ENCODE data around the gene CYB5D1.

CYB5D1 gene

GRCh38 chr17:7832431-7832830 lies 25.4 kb upstream of the CYB5D1 start:
- no peak overlapping the region for H3K27ac ChIP-seq
- H3K4me3 ChIP-seq, result no peak overlapping the region
- peak overlapping the region in 5 of 11 experiments; percentile 97 to 100 (median 99); a peak in 6 of 22 replicates for H3K4me2 ChIP-seq
- H3K9ac ChIP-seq, result no peak overlapping the region
- no peaks in the 10 kb centered on the region for H3K36me3 ChIP-seq
- TF ChIP-seq Cebpa-rat (IDR thresholded peaks at IDR 0.05), result no peak
- peaks cover 0 to 4% (median 0%) of the 10 kb centered on the region in 11 experiments; a peak in 1 of 22 replicates for H4K20me1 ChIP-seq
- H3K4me1 ChIP-seq, result peaks cover 16 to 26% (median 21%) of the 10 kb centered on the region in 10 experiments
- peaks cover 0 to 4% (median 0%) of the 10 kb centered on the region in 11 experiments; a peak in 2 of 22 replicates for H3K27me3 ChIP-seq
- no peaks in the 10 kb centered on the region for H3K9me3 ChIP-seq (replicated peaks in 1 of 11)

- H3K4me3 ChIP-seq, result peak overlapping the region; percentile 66 to 80 (median 77); a peak in 19 of 20 replicates
- no peaks in the 10 kb centered on the region for H3K9me3 ChIP-seq (replicated peaks in 1 of 11)
- peaks cover 0 to 4% (median 0%) of the 10 kb centered on the region in 11 experiments; a peak in 2 of 22 replicates for H3K27me3 ChIP-seq
- H3K4me2 ChIP-seq, result peak overlapping the region; percentile 68 to 100 (median 98)
- no peaks in the 10 kb centered on the region for H3K36me3 ChIP-seq
- no peak for TF ChIP-seq Cebpa-rat (IDR thresholded peaks at IDR 0.05)
- H4K20me1 ChIP-seq, result peaks cover 0 to 4% (median 0%) of the 10 kb centered on the region in 11 experiments; a peak in 1 of 22 replicates
- H3K4me1 ChIP-seq, result peaks cover 20 to 31% (median 27%) of the 10 kb centered on the region in 10 experiments
- peak overlapping the region in 8 of 11 experiments; percentile 83 to 94 (median 86); a peak in 15 of 22 replicates for H3K9ac ChIP-seq
- H3K27ac ChIP-seq, result 0 out of 22 replicates have a peak overlapping the region, but pooled peaks of 1 of the 11 experiments have one; percentile 85
Measured at GRCh38 chr17:7833011-7833794, 24.6 kb upstream of the CYB5D1 start.

- H3K4me2 ChIP-seq, result peak within 1 kb of the TSS; percentile 92 to 100 (median 98)
Measured at GRCh38 chr17:7833795-7834541, 23.8 kb upstream of the CYB5D1 start, which contains the start of gene KDM6B. TSS of gene KDM6B (plus strand) at chr17:7834217. CDS start at chr17:7845555, 11,338 bp downstream.

DNA sequence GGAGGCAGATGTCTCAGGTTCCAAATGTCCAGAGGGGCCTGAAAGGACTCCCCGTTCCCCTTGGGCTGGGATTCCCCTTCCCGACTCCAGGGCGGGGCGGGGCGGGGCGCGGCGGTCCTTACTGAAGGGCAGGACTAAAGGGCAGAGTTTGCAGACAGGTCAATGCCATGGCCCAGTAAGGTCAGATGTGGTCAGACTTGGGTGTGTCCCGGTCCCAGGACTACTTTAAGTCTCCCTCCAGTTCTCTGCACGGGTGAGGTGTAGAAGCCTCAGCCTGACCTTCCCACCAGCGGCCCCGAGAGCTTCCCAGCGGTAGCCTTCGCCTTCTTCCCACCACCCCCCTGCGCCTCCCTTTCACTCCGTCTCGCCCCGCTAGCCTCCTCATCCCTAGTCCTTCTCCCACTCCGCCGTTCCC lies 23.3 kb upstream of the CYB5D1 start:
- Histone ChIP-seq H3K9ac (peak overlapping the region; percentile 77 to 94 (median 87)), H4K20me1 (peaks cover 5 to 15% (median 10%) of the 10 kb centered on the region in 11 experiments; a peak in 12 of 22 replicates), H3K36me3 (peaks cover 0 to 3% (median 0%) of the 10 kb centered on the region in 11 experiments; a peak in 4 of 22 replicates), H3K4me1 (peaks cover 31 to 42% (median 39%) of the 10 kb centered on the region in 10 experiments), H3K4me3 (peak overlapping the region; percentile 66 to 80 (median 77)), H3K27me3 (peaks cover 0 to 4% (median 0%) of the 10 kb centered on the region in 11 experiments; a peak in 2 of 22 replicates), H3K9me3 (replicated peaks in 1 of 11) (no peaks in the 10 kb centered on the region), H3K4me2 (peak overlapping the region; percentile 92 to 100 (median 98)), H3K27ac (peak overlapping the region; percentile 80 to 96 (median 90))
- no peak for TF ChIP-seq Cebpa-rat (IDR thresholded peaks at IDR 0.05)

More at GRCh38 chr17:7833795-7834541, 23.8 kb upstream of the CYB5D1 start, which contains the start of gene KDM6B:
- Histone ChIP-seq H3K27ac (peak within 1 kb of the TSS; percentile 80 to 96 (median 90)), H3K9ac (peak within 1 kb of the TSS; percentile 77 to 94 (median 87)), H3K9me3 (replicated peaks in 1 of 11) (no peaks in the 10 kb centered on the region), H4K20me1 (peaks cover 0 to 9% (median 4%) of the 10 kb centered on the region in 11 experiments; a peak in 12 of 22 replicates), H3K27me3 (peaks cover 0 to 4% (median 0%) of the 10 kb centered on the region in 11 experiments; a peak in 2 of 22 replicates), H3K4me1 (peaks cover 26 to 37% (median 33%) of the 10 kb centered on the region in 10 experiments), H3K36me3 (no peaks in the 10 kb centered on the region), H3K4me3 (peak within 1 kb of the TSS; percentile 66 to 80 (median 77))
- no peak for TF ChIP-seq Cebpa-rat (IDR thresholded peaks at IDR 0.05)

DNA sequence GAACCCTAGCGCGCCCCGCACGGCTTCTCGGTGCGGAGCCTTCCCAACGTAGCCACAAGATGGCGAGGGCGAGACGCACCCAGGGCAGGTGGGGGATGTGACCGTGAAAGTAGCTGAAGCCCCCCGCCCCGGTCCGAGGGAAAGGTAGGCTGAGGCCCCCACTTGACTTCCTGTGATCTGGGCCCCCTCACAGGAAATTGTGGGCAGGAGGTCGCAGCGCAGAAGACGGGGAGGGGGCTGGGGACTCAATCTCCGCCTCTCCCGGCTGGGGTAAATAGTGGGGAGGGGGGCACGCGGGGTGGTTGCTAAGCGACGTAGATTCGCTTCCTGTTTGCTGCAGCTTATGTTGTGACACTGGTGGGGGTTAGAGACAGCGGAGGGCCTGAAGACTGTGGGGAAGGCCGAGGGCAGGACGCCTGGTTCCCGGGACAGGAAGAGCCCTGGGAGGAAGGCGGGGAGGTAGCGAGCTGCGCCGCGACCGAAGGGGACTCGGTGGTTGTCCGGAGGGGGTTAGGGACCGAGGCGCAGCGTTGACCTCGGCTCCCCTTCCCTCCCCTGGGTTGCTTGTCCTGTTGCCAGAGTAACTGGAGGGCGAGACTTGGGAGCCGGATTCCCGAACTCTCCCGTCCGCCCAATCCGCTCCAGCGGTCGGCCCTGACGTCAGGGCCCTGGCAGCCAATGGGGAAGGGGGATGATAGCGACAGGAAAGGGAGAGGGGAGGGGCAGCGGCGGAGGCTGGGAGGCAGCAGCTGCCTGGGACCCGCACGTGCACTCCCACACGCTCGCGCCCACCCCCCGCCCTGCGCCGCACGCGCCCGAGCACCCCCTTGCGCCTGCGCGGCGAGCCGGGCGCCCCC lies 22.6 kb upstream of the CYB5D1 start:
- Histone ChIP-seq H3K36me3 (peaks cover 0 to 10% (median 6%) of the 10 kb centered on the region in 11 experiments; a peak in 14 of 22 replicates), H3K9ac (peak overlapping the region; percentile 77 to 94 (median 87)), H3K9me3 (replicated peaks in 1 of 11) (no peaks in the 10 kb centered on the region), H3K4me2 (peak overlapping the region; percentile 92 to 100 (median 98)), H3K4me1 (peaks cover 38 to 49% (median 45%) of the 10 kb centered on the region in 10 experiments), H3K27ac (peak overlapping the region; percentile 80 to 96 (median 91)), H3K4me3 (peak overlapping the region; percentile 66 to 80 (median 77)), H4K20me1 (peaks cover 9 to 18% (median 16%) of the 10 kb centered on the region in 11 experiments; a peak in 12 of 22 replicates), H3K27me3 (peaks cover 0 to 4% (median 0%) of the 10 kb centered on the region in 11 experiments; a peak in 2 of 22 replicates)
- no peak for TF ChIP-seq Cebpa-rat (IDR thresholded peaks at IDR 0.05)

- Histone ChIP-seq H3K9ac (peak overlapping the region; percentile 77 to 94 (median 87)), H3K27me3 (peaks cover 0 to 4% (median 0%) of the 10 kb centered on the region in 11 experiments; a peak in 2 of 22 replicates), H3K9me3 (replicated peaks in 1 of 11) (no peaks in the 10 kb centered on the region), H3K4me1 (peaks cover 46 to 57% (median 53%) of the 10 kb centered on the region in 10 experiments), H3K27ac (peak overlapping the region; percentile 80 to 96 (median 91)), H3K4me2 (peak overlapping the region; percentile 92 to 100 (median 98)), H3K4me3 (peak overlapping the region; percentile 66 to 80 (median 77)), H4K20me1 (peaks cover 9 to 26% (median 25%) of the 10 kb centered on the region in 11 experiments; a peak in 13 of 22 replicates), H3K36me3 (peaks cover 0 to 18% (median 14%) of the 10 kb centered on the region in 11 experiments; a peak in 14 of 22 replicates)
- TF ChIP-seq Cebpa-rat (IDR thresholded peaks at IDR 0.05), result no peak
Measured at GRCh38 chr17:7835814-7836595, 21.8 kb upstream of the CYB5D1 start.

All from BLaER1 treated with 17β-estradiol and CSF1 and Interleukin-3, amounts not matched to agents 10 nM and 100 nM (cell line).